GM18505 (cell line): ENCODE measurements around the gene CRYBG2.

Source experiments
- ATAC-seq: cut with Tn5 transposase; IDR thresholded peaks from one replicate; pipeline ENCODE4 v1.9.1; 2021; ENCODE audit not compliant: unreplicated experiment
- POLR2A ChIP-seq: IDR thresholded peaks from 4 replicates; pipeline ENCODE4 v1.6.1; 2011; ENCODE audit warnings: borderline replicate concordance; ENCODE audit not compliant: insufficient read depth, insufficient read length; ENCODE audit errors: extremely low read depth

The CRYBG2 gene

GRCh38 chr1:26291939-26292338, 62.0 kb downstream of the CRYBG2 start:
- ATAC-seq = no peak
- TF ChIP-seq POLR2A = no peak

- ATAC-seq = no peak
- TF ChIP-seq POLR2A = no peak
Measured at GRCh38 chr1:26291433-26291832, 62.5 kb downstream of the CRYBG2 start.

GRCh38 chr1:26290882-26291261, 63.1 kb downstream of the CRYBG2 start:
- no peak for TF ChIP-seq POLR2A
- no peak for ATAC-seq

DNA sequence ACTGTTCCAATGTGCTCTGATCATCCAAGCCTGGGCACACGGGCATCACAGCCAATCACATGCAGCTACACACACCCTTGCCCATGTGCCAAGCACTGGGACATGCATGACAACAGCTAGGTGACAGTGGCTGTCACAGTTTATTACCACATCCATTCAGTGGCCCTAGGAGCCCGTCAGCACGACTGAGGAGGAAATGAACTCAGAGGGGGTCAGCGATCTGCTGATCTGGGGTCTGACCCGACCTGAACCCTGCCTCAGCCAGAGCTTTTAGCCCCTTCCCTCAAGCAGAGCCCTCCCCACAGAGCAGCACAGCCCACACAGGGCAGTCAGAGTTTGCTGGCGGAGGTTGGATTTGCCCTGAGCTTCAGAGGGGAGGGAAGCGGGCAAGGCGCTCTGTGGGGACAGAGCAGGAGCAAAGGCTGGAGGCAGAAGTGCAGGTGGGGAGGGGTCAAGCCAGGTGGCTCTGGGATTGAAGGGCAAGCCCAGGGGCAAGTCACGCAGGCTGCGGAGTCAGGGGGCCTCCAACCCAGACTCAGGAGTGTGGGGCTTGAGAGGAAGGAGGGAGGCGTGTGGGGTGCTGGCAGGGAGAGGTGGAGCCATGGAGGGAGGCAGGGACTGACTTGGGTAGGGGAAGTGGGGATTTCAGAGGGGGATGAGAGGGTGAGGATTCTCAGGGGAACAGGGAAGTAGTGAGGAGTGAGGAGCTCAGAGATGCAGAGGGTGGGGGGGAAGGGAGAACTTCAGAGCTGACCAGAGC, 63.6 kb downstream of the CRYBG2 start:
- ATAC-seq = no peak
- TF ChIP-seq POLR2A = no peak

GRCh38 chr1:26289158-26290059, 64.5 kb downstream of the CRYBG2 start:
- TF ChIP-seq POLR2A = peak; percentile 67
- ATAC-seq = no peak

DNA sequence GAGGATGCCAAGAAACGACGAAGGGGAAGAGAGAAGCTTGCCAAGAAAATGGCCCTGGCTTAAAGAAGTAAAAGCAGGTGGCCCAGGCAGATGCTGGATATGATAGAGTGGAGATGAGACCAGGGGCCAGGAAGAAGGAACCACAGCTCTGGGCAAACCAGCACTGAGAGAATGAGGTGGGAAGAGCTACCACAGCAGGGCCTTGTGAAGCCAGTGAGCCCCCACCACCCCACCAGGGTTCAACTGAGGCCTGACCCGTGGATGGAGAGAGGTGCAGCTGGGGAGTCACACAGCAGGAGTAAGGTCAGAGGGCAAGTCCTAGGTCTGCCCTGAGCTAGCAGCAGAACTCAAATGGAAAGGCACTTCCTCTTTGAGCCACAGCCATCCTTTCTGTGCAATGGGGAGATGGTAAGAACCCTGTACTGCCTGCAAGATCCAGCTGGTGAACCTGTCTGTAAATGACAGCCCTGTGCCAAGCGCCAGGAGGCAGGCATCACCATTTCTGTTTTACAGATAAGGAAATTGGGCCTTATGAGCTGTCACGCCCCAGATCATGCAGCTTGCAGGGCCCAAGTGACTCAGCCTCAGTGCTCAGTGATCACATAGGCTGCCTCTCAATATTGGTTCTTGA, 65.5 kb downstream of the CRYBG2 start:
- TF ChIP-seq POLR2A = no peak
- no peak for ATAC-seq

DNA sequence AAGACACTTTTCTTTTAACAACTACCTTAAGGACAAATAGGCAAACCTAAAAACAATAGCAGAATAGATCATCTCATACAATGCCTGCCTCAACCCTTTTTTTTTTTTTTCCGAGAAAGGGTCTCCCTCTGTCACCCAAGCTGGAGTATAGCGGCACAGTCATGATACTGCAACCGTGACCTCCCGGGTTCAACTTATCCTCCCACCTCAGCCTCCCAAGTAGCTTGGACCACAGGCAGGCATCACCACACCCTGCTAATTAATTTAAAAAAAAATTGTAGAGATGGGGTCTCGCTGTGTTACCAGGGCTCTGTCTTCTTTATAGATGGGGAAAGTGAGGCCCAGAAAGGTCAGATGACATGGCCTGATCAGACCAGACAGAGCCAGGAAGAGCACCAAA, 66.1 kb downstream of the CRYBG2 start:
- TF ChIP-seq POLR2A = no peak
- no peak for ATAC-seq

- ATAC-seq = no peak
- peak; percentile 48 for TF ChIP-seq POLR2A
Measured at GRCh38 chr1:26287033-26287711, 66.8 kb downstream of the CRYBG2 start.

- ATAC-seq = no peak
- no peak for TF ChIP-seq POLR2A
Measured at GRCh38 chr1:26286064-26286416, 67.9 kb downstream of the CRYBG2 start.

DNA sequence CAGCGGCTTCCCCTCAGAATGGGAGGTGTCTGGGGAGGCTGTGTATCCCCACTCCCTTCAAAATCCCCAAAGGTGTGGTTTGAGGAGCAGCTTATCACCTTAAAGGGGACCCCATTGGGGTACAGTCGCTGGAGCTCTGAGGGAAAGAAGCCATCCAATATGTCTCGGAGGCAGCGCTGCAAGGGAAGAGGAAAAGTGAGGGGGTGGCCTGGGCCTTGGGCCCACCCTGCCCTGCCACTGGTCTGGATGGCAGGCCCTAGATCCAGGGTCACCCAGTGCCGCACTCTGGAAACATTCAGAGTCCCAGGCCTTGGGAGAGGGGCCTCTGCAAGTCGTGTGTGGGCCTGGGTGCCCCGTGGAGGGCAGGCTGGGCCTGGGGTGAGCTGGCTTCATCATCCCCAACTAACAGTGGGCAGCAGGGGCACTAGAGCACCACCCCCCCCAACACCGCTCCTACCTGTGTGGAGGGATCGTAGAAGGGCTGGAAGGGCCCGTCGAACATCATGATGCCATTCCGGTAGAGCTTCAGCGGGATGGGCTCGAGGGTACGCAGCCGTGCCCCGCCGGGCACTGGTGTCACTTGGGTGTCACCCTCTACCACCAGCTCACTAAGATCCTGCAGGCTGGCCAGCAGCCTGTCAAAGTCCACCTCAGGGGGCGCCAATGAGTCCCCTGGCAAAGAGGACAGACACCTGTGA, 68.4 kb downstream of the CRYBG2 start:
- no peak for ATAC-seq
- TF ChIP-seq POLR2A = no peak

DNA sequence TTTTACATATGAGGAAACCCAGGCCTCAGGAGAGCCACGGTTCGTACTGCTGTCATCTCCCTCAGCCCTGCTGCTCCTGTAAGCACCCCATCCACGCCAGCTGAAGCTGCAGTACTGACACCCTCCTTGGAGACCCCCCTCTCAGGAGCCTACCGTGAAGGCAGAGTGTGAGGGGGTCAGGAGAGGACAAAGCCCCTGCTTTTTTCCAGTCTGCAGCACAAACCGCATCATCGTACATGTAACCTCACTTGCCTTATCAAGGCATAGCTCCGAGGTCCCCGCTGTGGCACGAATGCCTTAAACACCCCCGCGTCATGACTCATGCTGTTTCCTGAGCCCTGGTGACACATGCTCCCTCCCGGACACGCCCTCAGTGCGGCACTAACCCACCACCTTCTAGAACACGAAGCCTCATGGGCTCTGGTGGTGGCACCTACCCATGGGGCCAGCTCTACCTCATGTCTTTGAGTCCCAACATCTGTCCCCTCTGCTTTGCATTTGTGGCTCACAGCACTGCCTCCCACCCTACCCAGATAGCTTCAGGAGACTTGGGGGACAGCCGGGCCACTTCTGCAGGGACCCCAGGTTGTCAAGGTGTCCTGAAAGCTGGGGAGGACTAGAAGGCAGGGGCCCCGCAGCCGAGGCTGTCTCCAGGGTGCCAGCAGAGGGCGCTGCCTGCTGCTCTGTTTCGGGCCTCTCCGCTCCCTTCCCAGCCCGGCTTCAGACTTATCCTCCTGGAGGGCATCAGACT, 69.2 kb downstream of the CRYBG2 start:
- no peak for ATAC-seq
- TF ChIP-seq POLR2A = peak; percentile 9
